Hepatocyte (in vitro differentiated cells): Measurements from ENCODE around the gene PBX3.

Experiments
- CTCF ChIP-seq: fragments of 200-600 bp; sonication (generic); IDR thresholded peaks from 2 replicates; pipeline ENCODE4 v1.5.1; 2016; ENCODE audit warnings: antibody characterized with exemption, mild to moderate bottlenecking; ENCODE audit not compliant: poor library complexity
- EZH2phosphoT487 ChIP-seq: fragments of 200-600 bp; sonication (generic); IDR thresholded peaks from one replicate; pipeline ENCODE4 v1.6.1; 2018; ENCODE audit warnings: antibody characterized with exemption, mild to moderate bottlenecking, low read depth, moderate library complexity; ENCODE audit not compliant: unreplicated experiment, severe bottlenecking

- no peak for TF ChIP-seq CTCF
- no peak for TF ChIP-seq EZH2phosphoT487
These were observed 21.6 kb downstream of the PBX3 start for GRCh38 chr9:125768803-125769202.
